Adrenal gland (tissue), 5 donors: ENCODE data around the gene CYP8B1.

ENCODE experiments used
- CTCF ChIP-seq, 6 experiments: fragments of 450-650 bp in 4 of 6; fragments of 200-600 bp in 2 of 6; sonication (generic) in 1 of 6; IDR thresholded peaks; 1 replicate in 5 of 6; 2 replicates in 1 of 6; pipeline versions ENCODE4 v1.5.1 to v1.8.0; 2016 to 2021; ENCODE audit warnings: antibody characterized with exemption in 6 of 6, mild to moderate bottlenecking in 2 of 6, moderate library complexity in 1 of 6
- POLR2A ChIP-seq, 2 donors: fragments of 450-650 bp; IDR thresholded peaks; one replicate each; pipeline ENCODE4 v1.6.1; 2017; ENCODE audit warnings: antibody characterized with exemption in 2 of 2, mild to moderate bottlenecking in 2 of 2, moderate library complexity in 1 of 2
- donor health status: DM: no; HTN: no; CAD: no.

DNA sequence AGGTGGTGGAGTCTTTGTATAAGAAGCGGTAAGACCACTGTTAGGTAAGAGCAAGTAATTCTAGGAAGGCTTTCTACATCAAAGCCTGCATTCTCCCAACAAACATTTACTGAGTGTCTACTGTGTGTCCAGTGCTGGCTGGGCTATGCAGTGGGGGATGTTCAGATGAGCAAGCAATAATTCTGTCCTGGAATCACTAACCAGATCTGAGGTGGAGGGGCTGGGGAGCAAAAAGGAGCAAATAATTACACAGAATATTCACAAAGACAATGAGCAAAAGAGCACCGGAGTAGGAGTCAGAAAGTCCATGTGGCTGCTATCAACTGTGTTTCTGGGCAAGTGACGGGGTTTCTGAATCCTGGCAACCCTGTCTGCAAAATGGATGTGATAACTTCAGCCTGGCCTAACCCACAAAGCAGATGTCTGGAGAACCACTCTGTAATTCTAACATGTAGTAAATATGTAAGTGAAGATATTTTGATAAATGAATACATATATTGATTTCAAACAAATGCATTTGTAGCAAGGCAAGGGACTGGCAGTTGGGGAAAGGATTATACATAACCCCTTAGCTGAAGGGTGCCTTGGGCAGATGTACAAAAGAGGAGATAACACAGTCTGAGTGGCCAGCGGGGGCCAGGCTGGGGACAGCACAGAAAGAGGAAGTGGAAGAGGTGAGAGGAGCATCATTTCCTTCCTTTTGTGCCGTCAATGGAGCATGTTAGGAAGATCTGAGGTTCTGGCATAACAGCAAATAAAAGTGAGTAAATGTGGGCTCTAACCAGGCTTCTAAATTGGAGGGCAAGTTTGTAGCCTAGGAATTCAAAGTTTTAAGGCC, 28.8 kb downstream of the CYP8B1 start:
- TF ChIP-seq CTCF (IDR thresholded peaks at IDR 0.05), result no peak
- TF ChIP-seq POLR2A (IDR thresholded peaks at IDR 0.05), result no peak
